Left lung (tissue), 10 donors: ENCODE results near the gene INTS1. TPM values are rescaled to one million over a fixed set of nuclear protein-coding genes. Genes with fewer than 3 reads are reported as not detected.

Source experiments
- ATAC-seq: fragments of 200-7000 bp; cut with Tn5 transposase; one replicate; pipeline ENCODE4 v1.9.1; 2020; ENCODE audit warnings: moderate library complexity
- DNase-seq, 4 donors: peaks; one replicate each; pipeline ENCODE4 v3.0.0-alpha.2; 2013 to 2020
- H3K27ac ChIP-seq, 2 donors: fragments of 200-600 bp; sonication (generic) in 1 of 2; one replicate each; pipeline versions ENCODE4 v1.5.0 to v1.8.0; 2020 to 2021
- H3K27me3 ChIP-seq, 2 donors: fragments of 200-600 bp; sonication (generic) in 1 of 2; one replicate each; pipeline versions ENCODE4 v1.5.0 to v1.8.0; 2020 to 2021
- H3K36me3 ChIP-seq, 2 donors: fragments of 200-600 bp; sonication (generic) in 1 of 2; one replicate each; pipeline versions ENCODE4 v1.5.0 to v1.8.0; 2020 to 2021
- H3K4me1 ChIP-seq, 2 donors: fragments of 200-600 bp; one replicate each; pipeline ENCODE4 v1.8.0; 2021
- H3K4me3 ChIP-seq, 2 donors: fragments of 200-600 bp; sonication (generic) in 1 of 2; one replicate each; pipeline versions ENCODE4 v1.5.0 to v1.8.0; 2020 to 2021; ENCODE audit warnings: mild to moderate bottlenecking in 1 of 2
- H3K9me3 ChIP-seq, 2 donors: fragments of 200-600 bp; sonication (generic) in 1 of 2; one replicate each; pipeline versions ENCODE4 v1.5.0 to v1.8.0; 2020 to 2021
- intact Hi-C, 2 donors: fragments of 100-400 bp; cut with DNase I; formaldehyde crosslinking; loops; one replicate each; pipeline versions ENCODE4 v1.11.2 to v1.14.2; 2022
- polyA plus RNA-seq, 6 donors: library from polyadenylated mRNA; unstranded; fragments of 120-200 nt; gene quantifications; one replicate each; pipeline ENCODE4 v1.2.1, GENCODE V29; 2013; ENCODE audit not compliant: insufficient read length in 6 of 6
- total RNA-seq, 2 donors: library from RNA; stranded (reverse); fragmentation: NEBNext Ultra II Directional; extraction: Animal tissue kit (Norgen Biotek cat#: 25700); gene quantifications; one replicate each; pipeline ENCODE4 v1.2.1, GENCODE V29; 2021
- TF ChIP-seq, protein P1 (sequence below), 2 donors: fragments of 200-600 bp; sonication (generic) in 1 of 2; IDR thresholded peaks; one replicate each; pipeline versions ENCODE4 v1.5.0 to v1.8.0; 2021; ENCODE audit warnings: antibody characterized with exemption in 2 of 2
- donor health status: DM: no; HTN: yes; CAD: no.
- donor health status: DM: no; HTN: no; CAD: no.

INTS1 gene
- total and polyA plus RNA-seq, 8 donors, result 51.3 to 80.9 (median 61.6) TPM

GRCh38 chr7:1546909-1547776 lies 43.0 kb upstream of the INTS1 start:
- Histone ChIP-seq H3K9me3 (no peaks in the 10 kb centered on the region), H3K36me3 (peaks cover 0 to 35% of the 10 kb centered on the region in 2 donors), H3K27ac (no peak overlapping the region), H3K4me3 (no peak overlapping the region), H3K4me1 (peaks cover 0 to 2% of the 10 kb centered on the region in 2 donors), H3K27me3 (no peaks in the 10 kb centered on the region)
- TF ChIP-seq, protein P1, sequence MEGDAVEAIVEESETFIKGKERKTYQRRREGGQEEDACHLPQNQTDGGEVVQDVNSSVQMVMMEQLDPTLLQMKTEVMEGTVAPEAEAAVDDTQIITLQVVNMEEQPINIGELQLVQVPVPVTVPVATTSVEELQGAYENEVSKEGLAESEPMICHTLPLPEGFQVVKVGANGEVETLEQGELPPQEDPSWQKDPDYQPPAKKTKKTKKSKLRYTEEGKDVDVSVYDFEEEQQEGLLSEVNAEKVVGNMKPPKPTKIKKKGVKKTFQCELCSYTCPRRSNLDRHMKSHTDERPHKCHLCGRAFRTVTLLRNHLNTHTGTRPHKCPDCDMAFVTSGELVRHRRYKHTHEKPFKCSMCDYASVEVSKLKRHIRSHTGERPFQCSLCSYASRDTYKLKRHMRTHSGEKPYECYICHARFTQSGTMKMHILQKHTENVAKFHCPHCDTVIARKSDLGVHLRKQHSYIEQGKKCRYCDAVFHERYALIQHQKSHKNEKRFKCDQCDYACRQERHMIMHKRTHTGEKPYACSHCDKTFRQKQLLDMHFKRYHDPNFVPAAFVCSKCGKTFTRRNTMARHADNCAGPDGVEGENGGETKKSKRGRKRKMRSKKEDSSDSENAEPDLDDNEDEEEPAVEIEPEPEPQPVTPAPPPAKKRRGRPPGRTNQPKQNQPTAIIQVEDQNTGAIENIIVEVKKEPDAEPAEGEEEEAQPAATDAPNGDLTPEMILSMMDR (IDR thresholded peaks at IDR 0.05), result no peak
- DNase-seq (no peak), ATAC-seq (no peak)
- intact Hi-C loops, result no loop called here

DNA sequence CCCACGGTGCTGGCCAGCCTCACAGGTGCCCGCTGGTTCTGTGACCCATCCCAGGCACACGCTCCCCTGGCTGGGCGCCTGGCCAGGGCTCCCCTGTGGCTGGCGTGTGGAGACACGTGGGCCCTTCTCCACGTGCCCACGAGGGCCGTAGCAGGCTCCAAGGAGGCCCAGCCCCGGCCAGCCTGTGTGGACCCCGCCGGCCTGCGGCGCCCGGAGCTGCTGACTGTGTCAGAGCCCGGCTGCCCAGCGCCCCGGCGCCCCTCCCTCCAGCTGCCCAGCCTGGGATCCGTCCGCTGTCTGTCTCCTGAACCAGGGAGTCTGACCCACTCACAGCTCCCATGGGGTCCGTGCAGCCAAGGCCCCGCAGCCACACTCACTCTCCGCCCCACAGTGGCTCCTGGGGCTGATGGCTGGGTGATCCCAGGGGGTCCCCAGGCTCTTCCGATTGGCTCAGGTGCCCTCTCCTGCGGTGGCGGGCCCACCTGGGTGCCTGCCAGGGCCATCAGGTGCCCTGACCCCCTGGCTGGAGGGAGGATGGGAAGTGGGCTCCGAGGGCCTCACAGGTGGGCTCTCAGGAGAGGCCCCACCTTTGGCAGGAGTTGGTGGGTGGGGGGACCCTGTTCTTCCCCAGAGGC lies 42.2 kb upstream of the INTS1 start:
- H3K9me3 ChIP-seq, result no peaks in the 10 kb centered on the region
- H3K36me3 ChIP-seq, result peaks cover 0 to 42% of the 10 kb centered on the region in 2 donors
- H3K4me3 ChIP-seq, result no peak overlapping the region
- ATAC-seq (no peak), DNase-seq (no peak)
- intact Hi-C loops, result no loop called here
- H3K4me1 ChIP-seq, result peaks cover 0 to 2% of the 10 kb centered on the region in 2 donors
- TF ChIP-seq, protein P1 (IDR thresholded peaks at IDR 0.05), result no peak
- no peak overlapping the region for H3K27ac ChIP-seq
- H3K27me3 ChIP-seq, result no peaks in the 10 kb centered on the region

- H3K27ac ChIP-seq, result no peak overlapping the region
- peaks cover 0 to 2% of the 10 kb centered on the region in 2 donors for H3K4me1 ChIP-seq
- intact Hi-C loops, result no loop called here
- DNase-seq (no peak), ATAC-seq (no peak)
- peaks cover 0 to 50% of the 10 kb centered on the region in 2 donors for H3K36me3 ChIP-seq
- H3K27me3 ChIP-seq, result no peaks in the 10 kb centered on the region
- TF ChIP-seq, protein P1 (IDR thresholded peaks at IDR 0.05), result no peak
- H3K9me3 ChIP-seq, result no peaks in the 10 kb centered on the region
- H3K4me3 ChIP-seq, result no peak overlapping the region
Measured at GRCh38 chr7:1545417-1546246, 41.4 kb upstream of the INTS1 start.

DNA sequence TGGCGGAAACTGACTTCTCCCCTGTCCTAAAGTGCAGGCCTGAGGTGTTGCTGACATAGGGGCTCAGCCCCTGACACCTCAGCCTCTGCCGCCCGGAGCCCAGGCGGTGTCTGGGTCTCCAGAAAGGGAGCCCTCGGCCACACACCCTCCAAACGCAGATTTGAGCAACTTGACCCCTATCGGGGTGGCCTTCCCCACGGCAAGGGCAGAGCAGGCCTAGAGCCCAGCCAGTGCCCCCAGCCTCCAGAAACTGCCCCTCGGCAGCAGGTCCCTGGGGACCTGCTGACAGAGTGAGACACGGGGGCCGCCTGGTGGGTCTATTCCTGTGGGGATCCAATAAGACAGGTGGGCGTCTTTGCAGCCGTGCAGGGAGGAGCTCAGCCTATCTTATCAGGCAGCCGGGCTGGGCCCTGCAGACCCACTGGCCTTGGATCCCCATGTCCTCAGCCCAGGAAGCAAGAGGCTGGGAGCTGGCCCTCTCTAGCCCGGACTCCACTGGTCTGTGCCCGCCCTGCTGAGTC lies 40.8 kb upstream of the INTS1 start:
- intact Hi-C loops, result no loop called here
- ATAC-seq, result no peak

More for the DNA sequence above, 40.8 kb upstream of the INTS1 start:
- H3K27me3 ChIP-seq, result no peaks in the 10 kb centered on the region
- no peak overlapping the region for H3K27ac ChIP-seq
- no peak overlapping the region for H3K4me3 ChIP-seq
- DNase-seq, result no peak
- TF ChIP-seq, protein P1 (IDR thresholded peaks at IDR 0.05), result no peak
- peaks cover 0 to 53% of the 10 kb centered on the region in 2 donors for H3K36me3 ChIP-seq
- H3K9me3 ChIP-seq, result no peaks in the 10 kb centered on the region
- H3K4me1 ChIP-seq, result peaks cover 0 to 2% of the 10 kb centered on the region in 2 donors
